GM21717 (cell line): ENCODE data around the gene FIGNL1.

Experiments
- ATAC-seq: cut with Tn5 transposase; IDR thresholded peaks from one replicate; pipeline ENCODE4 v1.9.1; 2021; ENCODE audit warnings: mild to moderate bottlenecking, moderate library complexity; ENCODE audit not compliant: unreplicated experiment

The FIGNL1 gene

GRCh38 chr7:50397971-50398324 lies 52.2 kb downstream of the FIGNL1 start:
- ATAC-seq, result peak; percentile 23

DNA sequence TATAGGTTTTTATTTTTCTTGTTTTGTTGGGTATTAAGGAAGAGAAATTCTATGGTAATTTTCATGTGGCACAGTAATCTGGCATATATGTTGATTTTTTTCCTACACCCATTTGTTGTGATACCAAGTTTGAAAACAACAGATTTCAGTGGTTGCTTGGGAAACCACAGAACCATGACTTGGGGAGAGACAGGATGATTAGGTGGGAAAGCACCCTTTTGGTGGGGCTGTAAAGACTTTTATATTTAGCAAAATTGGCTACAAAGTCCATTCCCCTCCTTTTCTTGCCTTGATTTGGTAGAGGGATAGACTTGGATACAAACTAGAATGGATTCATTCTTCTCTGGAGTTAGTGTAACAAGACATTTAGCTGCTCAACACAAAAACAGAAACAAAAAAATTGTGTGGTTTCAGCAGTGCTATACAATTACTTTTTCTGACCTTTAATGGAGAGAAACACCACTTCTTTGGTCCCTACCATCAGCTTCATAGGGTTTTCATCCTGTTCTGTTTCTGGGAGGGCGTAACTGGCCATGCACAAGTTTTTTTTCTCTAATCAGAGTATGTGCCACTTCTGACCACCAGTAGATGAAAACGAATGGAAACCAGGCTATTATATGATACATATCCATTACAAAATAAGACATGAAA lies 52.7 kb downstream of the FIGNL1 start:
- peak; percentile 73 for ATAC-seq

DNA sequence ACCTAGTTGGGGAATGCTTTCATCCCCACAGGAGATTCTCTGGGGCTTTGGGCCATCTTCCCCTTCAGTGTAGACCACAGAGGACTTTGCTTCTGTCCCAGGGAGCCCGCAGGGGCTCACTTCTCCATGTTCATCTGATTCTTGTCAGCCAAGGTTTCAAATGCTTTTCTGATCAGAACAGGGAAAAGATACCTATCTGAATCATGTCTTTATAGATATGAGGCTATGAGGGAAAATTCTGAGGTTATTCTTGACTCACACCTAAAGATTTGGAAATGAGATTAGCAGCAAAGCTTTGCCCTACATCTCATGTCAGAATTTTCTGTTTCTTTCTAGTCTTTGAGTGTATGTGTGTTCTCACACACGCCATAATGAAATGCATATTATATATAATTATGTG lies 53.3 kb downstream of the FIGNL1 start:
- ATAC-seq, result peak; percentile 16

- ATAC-seq, result no peak
Observed at GRCh38 chr7:50394315-50394714, 55.8 kb downstream of the FIGNL1 start.
